Measurements from ENCODE around the gene DEFB132. TPM values are rescaled to one million over a fixed set of nuclear protein-coding genes. Genes with fewer than 3 reads are reported as not detected.

Gene DEFB132
- total RNA-seq, 1 donor, result not detected

DNA sequence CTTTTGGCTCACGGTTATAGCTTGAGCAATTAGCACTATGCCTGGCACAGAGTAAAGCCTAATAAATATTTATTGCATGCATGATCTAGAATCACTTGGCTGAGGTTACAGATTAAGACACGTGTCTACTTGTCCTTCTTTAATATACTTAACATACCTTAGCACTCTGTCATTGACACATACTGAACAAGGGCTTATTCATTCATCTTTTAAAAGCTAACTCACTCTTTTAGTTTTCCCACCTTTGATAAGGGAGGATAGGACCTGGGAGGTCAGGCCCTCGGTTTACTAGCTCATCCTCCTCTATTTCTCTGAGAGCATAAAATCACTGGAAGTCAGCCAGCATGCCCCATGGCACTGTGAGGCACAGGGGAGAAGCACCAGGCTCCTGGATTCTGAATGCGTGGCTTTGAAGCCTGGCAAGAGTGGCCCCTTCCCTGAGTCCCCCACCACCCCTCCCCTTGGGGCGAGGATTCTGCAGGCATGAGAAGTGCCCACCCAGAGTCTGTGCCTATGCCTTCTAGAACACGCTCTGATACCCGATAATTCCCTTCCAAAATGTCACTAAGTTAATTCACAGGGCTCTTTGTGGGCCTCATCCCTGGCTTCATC is 51.0 kb downstream of the DEFB132 start:
- no peaks in the 10 kb centered on the region for H3K9me3 ChIP-seq (ENCODE audit: low read depth, low read length)
- no peak for DNase-seq (ENCODE audit: insufficient read length, low spot score, missing footprints)
- no peaks in the 10 kb centered on the region for H3K36me3 ChIP-seq (ENCODE audit: insufficient read depth, low read length)
- H3K4me1 ChIP-seq (ENCODE audit: insufficient read depth, low read length), result peaks cover 13% of the 10 kb centered on the region
- H3K27ac ChIP-seq (ENCODE audit: low read depth, low read length), result peak overlapping the region; percentile 98
- H2AFZ ChIP-seq (ENCODE audit: low read length), result no peak overlapping the region
- no peak overlapping the region for H3K4me2 ChIP-seq (ENCODE audit: insufficient read depth, low read length)
- TF ChIP-seq, protein P1, sequence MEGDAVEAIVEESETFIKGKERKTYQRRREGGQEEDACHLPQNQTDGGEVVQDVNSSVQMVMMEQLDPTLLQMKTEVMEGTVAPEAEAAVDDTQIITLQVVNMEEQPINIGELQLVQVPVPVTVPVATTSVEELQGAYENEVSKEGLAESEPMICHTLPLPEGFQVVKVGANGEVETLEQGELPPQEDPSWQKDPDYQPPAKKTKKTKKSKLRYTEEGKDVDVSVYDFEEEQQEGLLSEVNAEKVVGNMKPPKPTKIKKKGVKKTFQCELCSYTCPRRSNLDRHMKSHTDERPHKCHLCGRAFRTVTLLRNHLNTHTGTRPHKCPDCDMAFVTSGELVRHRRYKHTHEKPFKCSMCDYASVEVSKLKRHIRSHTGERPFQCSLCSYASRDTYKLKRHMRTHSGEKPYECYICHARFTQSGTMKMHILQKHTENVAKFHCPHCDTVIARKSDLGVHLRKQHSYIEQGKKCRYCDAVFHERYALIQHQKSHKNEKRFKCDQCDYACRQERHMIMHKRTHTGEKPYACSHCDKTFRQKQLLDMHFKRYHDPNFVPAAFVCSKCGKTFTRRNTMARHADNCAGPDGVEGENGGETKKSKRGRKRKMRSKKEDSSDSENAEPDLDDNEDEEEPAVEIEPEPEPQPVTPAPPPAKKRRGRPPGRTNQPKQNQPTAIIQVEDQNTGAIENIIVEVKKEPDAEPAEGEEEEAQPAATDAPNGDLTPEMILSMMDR (IDR thresholded peaks at IDR 0.05; ENCODE audit: extremely low read depth, low read depth, low read length), result no peak
- H3K79me2 ChIP-seq (ENCODE audit: insufficient read depth, low read length), result no peaks in the 10 kb centered on the region
- no peaks in the 10 kb centered on the region for H3K27me3 ChIP-seq (ENCODE audit: insufficient read depth, low read length)
- no peak overlapping the region for H3K4me3 ChIP-seq (ENCODE audit: insufficient read depth, low read length)
- H4K20me1 ChIP-seq (ENCODE audit: insufficient read depth, low read length), result no peaks in the 10 kb centered on the region

DNA sequence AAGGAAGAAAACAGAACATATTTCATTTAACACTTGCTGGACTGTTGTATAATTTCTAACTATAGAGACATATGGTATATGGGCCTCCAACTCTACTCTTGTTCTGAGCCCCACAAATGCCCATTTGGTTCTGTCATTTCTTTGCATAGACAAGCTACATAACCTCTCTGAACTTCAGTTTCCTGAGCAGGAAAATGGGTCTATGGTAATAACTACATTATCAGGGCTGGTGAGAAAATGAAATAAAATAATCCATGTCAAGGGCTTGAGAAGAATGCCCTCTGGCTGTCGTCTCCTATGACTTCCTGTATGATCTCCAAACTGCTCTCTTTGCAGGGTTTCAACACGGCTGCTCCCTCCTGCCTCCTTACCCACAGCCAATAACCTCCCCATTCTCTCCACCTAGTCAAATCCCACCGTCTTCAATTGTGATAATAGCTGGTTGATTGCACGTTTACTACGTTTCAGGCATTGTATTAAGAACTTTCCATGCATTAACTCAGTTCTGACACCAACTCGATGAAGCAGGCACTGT is 51.8 kb downstream of the DEFB132 start:
- H3K79me2 ChIP-seq (ENCODE audit: insufficient read depth, low read length), result no peaks in the 10 kb centered on the region
- TF ChIP-seq, protein P1 (IDR thresholded peaks at IDR 0.05; ENCODE audit: extremely low read depth, low read depth, low read length), result no peak
- no peaks in the 10 kb centered on the region for H3K36me3 ChIP-seq (ENCODE audit: insufficient read depth, low read length)
- H3K4me3 ChIP-seq (ENCODE audit: insufficient read depth, low read length), result peak overlapping the region; percentile 78
- DNase-seq (ENCODE audit: insufficient read length, low spot score, missing footprints), result peak; percentile 48
- peak overlapping the region; percentile 96 for H2AFZ ChIP-seq (ENCODE audit: low read length)
- no peaks in the 10 kb centered on the region for H3K27me3 ChIP-seq (ENCODE audit: insufficient read depth, low read length)
- peaks cover 16% of the 10 kb centered on the region for H3K4me1 ChIP-seq (ENCODE audit: insufficient read depth, low read length)
- H3K4me2 ChIP-seq (ENCODE audit: insufficient read depth, low read length), result peak overlapping the region; percentile 99
- no peaks in the 10 kb centered on the region for H3K9me3 ChIP-seq (ENCODE audit: low read depth, low read length)
- H4K20me1 ChIP-seq (ENCODE audit: insufficient read depth, low read length), result no peaks in the 10 kb centered on the region
- peak overlapping the region; percentile 98 for H3K27ac ChIP-seq (ENCODE audit: low read depth, low read length)

DNA sequence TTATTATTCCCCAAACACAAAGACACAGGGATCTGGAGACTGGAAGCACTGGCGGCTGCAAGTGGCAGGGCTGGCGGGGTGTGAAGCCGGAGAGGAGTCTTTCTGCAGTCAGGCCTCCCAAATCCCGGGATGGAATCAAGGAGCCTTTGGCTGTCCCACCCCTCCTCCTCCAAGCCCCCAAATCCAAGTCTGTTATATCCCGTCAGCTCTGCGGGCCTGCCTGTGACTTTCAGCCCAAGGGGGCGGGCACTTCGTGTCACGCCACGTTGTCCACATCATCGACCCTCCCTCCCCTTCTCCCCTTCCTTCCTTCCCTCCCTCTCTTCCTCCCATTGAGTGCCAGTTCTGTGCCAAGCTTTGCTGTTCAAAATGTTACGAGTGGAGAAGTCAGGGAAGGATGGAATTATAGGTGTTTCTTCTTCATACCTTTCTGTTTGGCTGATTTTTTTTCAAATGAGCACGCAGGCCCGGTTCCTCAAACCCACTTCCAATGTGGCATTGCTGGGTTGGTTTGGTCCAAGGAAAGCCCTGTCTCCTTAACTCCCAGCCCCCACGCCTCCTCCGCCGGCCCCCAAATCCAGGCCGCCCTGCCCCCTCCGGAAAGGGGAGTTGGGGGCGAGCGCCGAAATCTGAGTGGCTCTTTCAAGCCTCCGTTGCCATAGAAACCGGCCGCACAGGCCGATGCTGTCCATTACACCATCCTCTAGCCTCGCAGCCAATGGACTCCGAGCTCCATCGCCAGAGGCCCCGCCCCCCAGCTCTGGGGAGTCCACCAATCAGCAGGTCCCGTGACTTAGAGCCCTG is 52.5 kb downstream of the DEFB132 start:
- Histone ChIP-seq H3K79me2 (ENCODE audit: insufficient read depth, low read length) (no peaks in the 10 kb centered on the region), H3K27me3 (ENCODE audit: insufficient read depth, low read length) (no peaks in the 10 kb centered on the region), H2AFZ (ENCODE audit: low read length) (peak overlapping the region; percentile 96), H4K20me1 (ENCODE audit: insufficient read depth, low read length) (no peaks in the 10 kb centered on the region), H3K27ac (ENCODE audit: low read depth, low read length) (peak overlapping the region; percentile 98), H3K4me2 (ENCODE audit: insufficient read depth, low read length) (peak overlapping the region; percentile 99), H3K9me3 (ENCODE audit: low read depth, low read length) (no peaks in the 10 kb centered on the region), H3K4me3 (ENCODE audit: insufficient read depth, low read length) (peak overlapping the region; percentile 78), H3K36me3 (ENCODE audit: insufficient read depth, low read length) (no peaks in the 10 kb centered on the region), H3K4me1 (ENCODE audit: insufficient read depth, low read length) (peaks cover 16% of the 10 kb centered on the region)
- peak; percentile 99 for DNase-seq (ENCODE audit: insufficient read length, low spot score, missing footprints)
- TF ChIP-seq, protein P1 (IDR thresholded peaks at IDR 0.05; ENCODE audit: extremely low read depth, low read depth, low read length), result no peak

DNA sequence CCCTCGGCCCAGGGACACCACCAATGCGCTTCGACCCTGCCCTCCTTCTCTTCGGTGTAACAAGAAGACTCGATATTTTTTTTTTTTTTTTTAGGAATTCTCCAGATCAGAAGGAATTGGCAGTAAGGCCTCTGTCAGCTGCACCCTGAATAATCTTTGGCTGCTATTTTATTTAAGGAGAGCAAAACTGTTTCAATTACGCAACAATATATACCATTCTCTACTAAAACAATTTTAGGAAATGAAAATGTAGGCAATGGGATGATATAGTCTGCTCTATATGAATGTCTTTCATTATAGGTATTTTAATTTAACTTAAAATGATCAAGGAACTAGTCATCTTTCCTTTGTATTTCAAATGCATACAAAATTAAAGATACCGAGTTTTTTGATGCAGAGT is 53.1 kb downstream of the DEFB132 start:
- no peaks in the 10 kb centered on the region for H3K27me3 ChIP-seq (ENCODE audit: insufficient read depth, low read length)
- no peaks in the 10 kb centered on the region for H3K79me2 ChIP-seq (ENCODE audit: insufficient read depth, low read length)
- H2AFZ ChIP-seq (ENCODE audit: low read length), result no peak overlapping the region
- no peak overlapping the region for H3K4me3 ChIP-seq (ENCODE audit: insufficient read depth, low read length)
- no peaks in the 10 kb centered on the region for H4K20me1 ChIP-seq (ENCODE audit: insufficient read depth, low read length)
- H3K9me3 ChIP-seq (ENCODE audit: low read depth, low read length), result no peaks in the 10 kb centered on the region
- H3K27ac ChIP-seq (ENCODE audit: low read depth, low read length), result peak overlapping the region; percentile 98
- H3K36me3 ChIP-seq (ENCODE audit: insufficient read depth, low read length), result no peaks in the 10 kb centered on the region
- peak overlapping the region; percentile 99 for H3K4me2 ChIP-seq (ENCODE audit: insufficient read depth, low read length)
- DNase-seq (ENCODE audit: insufficient read length, low spot score, missing footprints), result no peak
- H3K4me1 ChIP-seq (ENCODE audit: insufficient read depth, low read length), result peaks cover 16% of the 10 kb centered on the region
- TF ChIP-seq, protein P1 (IDR thresholded peaks at IDR 0.05; ENCODE audit: extremely low read depth, low read depth, low read length), result no peak

Data from osteoblast (primary cell).